ENCODE measurements around the gene AHCYL1. TPM values are rescaled to one million over a fixed set of nuclear protein-coding genes. Genes with fewer than 3 reads are reported as not detected.

The AHCYL1 gene
- total and polyA plus RNA-seq, 7 donors: 42.6 to 76.7 (median 58.2) TPM

GRCh38 chr1:110070282-110070669 is 85.7 kb downstream of the AHCYL1 start:
- Histone ChIP-seq H3K27ac (no peak overlapping the region), H3K4me1 (peaks cover 0 to 34% (median 34%) of the 10 kb centered on the region in 4 donors), H3K9me3 (no peaks in the 10 kb centered on the region), H3K4me3 (peak overlapping the region in 3 of 4 donors; percentile 13 to 37 (median 30)), H3K27me3 (peaks cover 53 to 87% (median 71%) of the 10 kb centered on the region in 3 donors), H3K36me3 (no peaks in the 10 kb centered on the region)
- 2 to 3% methylated on average over 52 of the region's 52 CpGs for WGBS, 2 donors
- DNase-seq: no peak
- TF ChIP-seq POLR2AphosphoS5 (IDR thresholded peaks at IDR 0.05) (no peak), CTCF (IDR thresholded peaks at IDR 0.05) (no peak), POLR2A (IDR thresholded peaks at IDR 0.05) (no peak), EP300 (IDR thresholded peaks at IDR 0.05) (no peak)
- intact Hi-C loops (cut with DNase I): no loop called here

- Histone ChIP-seq H3K4me1 (peaks cover 0 to 34% (median 34%) of the 10 kb centered on the region in 4 donors), H3K9me3 (no peaks in the 10 kb centered on the region), H3K4me3 (peak within 1 kb of the TSS in 3 of 4 donors; percentile 13 to 37 (median 30)), H3K27ac (no peak within 1 kb of the TSS), H3K36me3 (no peaks in the 10 kb centered on the region), H3K27me3 (peaks cover 53 to 91% (median 71%) of the 10 kb centered on the region in 3 donors)
- TF ChIP-seq POLR2AphosphoS5 (IDR thresholded peaks at IDR 0.05) (no peak), CTCF (IDR thresholded peaks at IDR 0.05) (no peak), EP300 (IDR thresholded peaks at IDR 0.05) (no peak), POLR2A (IDR thresholded peaks at IDR 0.05) (no peak)
- no peak for DNase-seq
- intact Hi-C loops (cut with DNase I): no loop called here
- WGBS, 2 donors: 10% methylated on average over 27 of the region's 27 CpGs
These were observed 86.2 kb downstream of the AHCYL1 start, which contains the start of gene ALX3 for GRCh38 chr1:110070671-110071242. Gene ALX3 (minus strand): TSS chr1:110070672. CDS start chr1:110070612, 60 bp downstream.

Other genes starting within 250 kb of the AHCYL1 start
- gene GSTM3, start 243.7 kb upstream of the AHCYL1 start, total RNA-seq: 100 to 1,000 TPM in 3 of 4 donors, 10 to 100 TPM in 1; 61.1 to 143 (median 122) TPM
- 10 to 100 TPM; 21.6 to 64.3 (median 40.2) TPM for gene GSTM3, start 243.7 kb upstream of the AHCYL1 start, polyA plus RNA-seq
- 1 to 10 TPM in 2 of 4 donors, not detected in 2; 1.1 to 1.4 TPM for gene EPS8L3, start 220.8 kb upstream of the AHCYL1 start, total RNA-seq
- 100 to 1,000 TPM in 1 of 3 donors, 10 to 100 TPM in 2; 81.7 to 212 (median 84.4) TPM for gene EPS8L3, start 220.8 kb upstream of the AHCYL1 start, polyA plus RNA-seq
- gene CSF1, start 73.9 kb upstream of the AHCYL1 start, total RNA-seq: 100 to 1,000 TPM in 1 of 4 donors, 10 to 100 TPM in 3; 21.8 to 118 (median 47.5) TPM
- 10 to 100 TPM in 1 of 3 donors, 1 to 10 TPM in 2; 3.0 to 15.0 (median 3.7) TPM for gene CSF1, start 73.9 kb upstream of the AHCYL1 start, polyA plus RNA-seq
- 10 to 100 TPM; 32.8 to 47.8 (median 36.1) TPM for gene STRIP1, start 49.9 kb downstream of the AHCYL1 start, total RNA-seq
- 10 to 100 TPM in 1 of 3 donors, 1 to 10 TPM in 2; 7.9 to 24.8 (median 9.6) TPM for gene STRIP1, start 49.9 kb downstream of the AHCYL1 start, polyA plus RNA-seq
- gene ALX3, start 85.9 kb downstream of the AHCYL1 start, total RNA-seq: not detected
- gene ALX3, start 85.9 kb downstream of the AHCYL1 start, polyA plus RNA-seq: under 1 TPM in 1 of 3 donors, not detected in 2; 0.13 TPM
- gene UBL4B, start 127.7 kb downstream of the AHCYL1 start, total RNA-seq: under 1 TPM in 1 of 4 donors, not detected in 3; 0.33 TPM
- gene UBL4B, start 127.7 kb downstream of the AHCYL1 start, polyA plus RNA-seq: under 1 TPM in 1 of 3 donors, not detected in 2; 0.06 TPM
- gene SLC6A17, start 165.7 kb downstream of the AHCYL1 start, total RNA-seq: under 1 TPM in 3 of 4 donors, not detected in 1; 0.36 to 0.83 (median 0.41) TPM
- gene SLC6A17, start 165.7 kb downstream of the AHCYL1 start, polyA plus RNA-seq: under 1 TPM in 2 of 3 donors, not detected in 1; under 0.01 to 0.20 TPM
- gene KCNC4, start 225.5 kb downstream of the AHCYL1 start, total RNA-seq: 1 to 10 TPM; 1.8 to 6.4 (median 3.2) TPM
- gene KCNC4, start 225.5 kb downstream of the AHCYL1 start, polyA plus RNA-seq: 1 to 10 TPM in 1 of 3 donors, under 1 TPM in 2; 0.60 to 3.6 (median 0.69) TPM

Data from sigmoid colon (tissue), 7 donors.